HG02678 (cell line): ENCODE results near the gene MYO7A.

Experiments used
- ATAC-seq: cut with Tn5 transposase; IDR thresholded peaks from one replicate; pipeline ENCODE4 v1.9.1; 2021; ENCODE audit warnings: mild to moderate bottlenecking, moderate library complexity; ENCODE audit not compliant: unreplicated experiment

Gene MYO7A

GRCh38 chr11:77182542-77183430 lies 54.7 kb downstream of the MYO7A start:
- no peak for ATAC-seq

- ATAC-seq: no peak
Observed at GRCh38 chr11:77183431-77183984, 55.5 kb downstream of the MYO7A start.

GRCh38 chr11:77184136-77184860 lies 56.3 kb downstream of the MYO7A start:
- no peak for ATAC-seq

GRCh38 chr11:77186302-77186701 lies 58.3 kb downstream of the MYO7A start:
- ATAC-seq: no peak

GRCh38 chr11:77187111-77187750 lies 59.2 kb downstream of the MYO7A start:
- no peak for ATAC-seq

- no peak for ATAC-seq
Observed at GRCh38 chr11:77187776-77188632, 60.0 kb downstream of the MYO7A start.

GRCh38 chr11:77188633-77189491 lies 60.8 kb downstream of the MYO7A start:
- no peak for ATAC-seq

GRCh38 chr11:77189588-77190210 lies 61.7 kb downstream of the MYO7A start:
- no peak for ATAC-seq

GRCh38 chr11:77190331-77191075 lies 62.5 kb downstream of the MYO7A start:
- no peak for ATAC-seq

GRCh38 chr11:77191429-77191822 lies 63.4 kb downstream of the MYO7A start:
- ATAC-seq: no peak

GRCh38 chr11:77191823-77192495 lies 63.9 kb downstream of the MYO7A start:
- no peak for ATAC-seq

GRCh38 chr11:77193167-77193566 lies 65.1 kb downstream of the MYO7A start:
- no peak for ATAC-seq

GRCh38 chr11:77193911-77194830 lies 66.1 kb downstream of the MYO7A start:
- ATAC-seq: no peak

- no peak for ATAC-seq
Observed at GRCh38 chr11:77195071-77195755, 67.2 kb downstream of the MYO7A start.

- ATAC-seq: no peak
Observed at GRCh38 chr11:77196961-77197360, 68.9 kb downstream of the MYO7A start.
